Brain pericyte (primary cell): ENCODE data around the gene ERBB2.
"Not testable (repeated sequence)": the region's sequence is repeated elsewhere in the genome, so short reads cannot be mapped to it uniquely, and the experiment has no call there.

Experiments used
- DNase-seq: peaks from one replicate; pipeline ENCODE4 v3.0.0-alpha.2; 2012; ENCODE audit warnings: low read depth, low spot score

The ERBB2 gene

GRCh38 chr17:39744836-39745215 lies 45.0 kb downstream of the ERBB2 start:
- DNase-seq, result no peak

- DNase-seq, result no peak
Measured at GRCh38 chr17:39745335-39746144, 45.7 kb downstream of the ERBB2 start.

- DNase-seq, result no peak
Measured at GRCh38 chr17:39746145-39746461, 46.2 kb downstream of the ERBB2 start.

GRCh38 chr17:39747745-39748144 lies 47.9 kb downstream of the ERBB2 start:
- DNase-seq, result no peak

- DNase-seq, result not testable (repeated sequence)
Measured at GRCh38 chr17:39748444-39749034, 48.7 kb downstream of the ERBB2 start.

GRCh38 chr17:39750131-39751015 lies 50.5 kb downstream of the ERBB2 start:
- no peak for DNase-seq

- DNase-seq, result no peak
Measured at GRCh38 chr17:39751016-39751543, 51.2 kb downstream of the ERBB2 start.

- no peak for DNase-seq
Measured at GRCh38 chr17:39751637-39752036, 51.8 kb downstream of the ERBB2 start.

GRCh38 chr17:39752241-39752881 lies 52.5 kb downstream of the ERBB2 start:
- no peak for DNase-seq

GRCh38 chr17:39753514-39754160 lies 53.8 kb downstream of the ERBB2 start:
- no peak for DNase-seq

GRCh38 chr17:39754161-39754957 lies 54.5 kb downstream of the ERBB2 start:
- peak; percentile 61 for DNase-seq

GRCh38 chr17:39754958-39755553 lies 55.2 kb downstream of the ERBB2 start:
- DNase-seq, result no peak

GRCh38 chr17:39755554-39756379 lies 55.9 kb downstream of the ERBB2 start:
- no peak for DNase-seq

- DNase-seq, result no peak
Measured at GRCh38 chr17:39756380-39757079, 56.7 kb downstream of the ERBB2 start.

- DNase-seq, result no peak
Measured at GRCh38 chr17:39757176-39757662, 57.4 kb downstream of the ERBB2 start.

- no peak for DNase-seq
Measured at GRCh38 chr17:39757931-39758873, 58.3 kb downstream of the ERBB2 start.

GRCh38 chr17:39759204-39759603 lies 59.3 kb downstream of the ERBB2 start:
- DNase-seq, result no peak
